ENCODE results near the gene EDC3. TPM values are rescaled to one million over a fixed set of nuclear protein-coding genes. Genes with fewer than 3 reads are reported as not detected.

Gene EDC3
- total RNA-seq, 1 donor from 2014 or later = 49.5 TPM

GRCh38 chr15:74723187-74723586 lies 27.4 kb upstream of the EDC3 start:
- Mint-ChIP-seq H3K4me1 (peaks cover 11% of the 10 kb centered on the region), H3K9me3 (no peaks in the 10 kb centered on the region), H3K27ac (no peak overlapping the region), H3K4me3 (no peak overlapping the region), H3K27me3 (peaks cover 38% of the 10 kb centered on the region), H3K36me3 (ENCODE audit: low read depth) (no peaks in the 10 kb centered on the region)
- POLR2A ChIA-PET = no interaction called here
- no peak for TF ChIP-seq CTCF (IDR thresholded peaks at IDR 0.05)
- ATAC-seq (ENCODE audit: low read depth) (no peak), DNase-seq (no peak)
- CTCF ChIA-PET = no interaction called here
- intact Hi-C loops (cut with micrococcal nuclease) = no loop called here

GRCh38 chr15:74722591-74722990 lies 26.8 kb upstream of the EDC3 start:
- TF ChIP-seq CTCF (IDR thresholded peaks at IDR 0.05) = no peak
- Mint-ChIP-seq H3K27me3 (peaks cover 32% of the 10 kb centered on the region), H3K9me3 (no peaks in the 10 kb centered on the region), H3K36me3 (ENCODE audit: low read depth) (no peaks in the 10 kb centered on the region), H3K4me3 (no peak overlapping the region), H3K27ac (no peak overlapping the region), H3K4me1 (peaks cover 11% of the 10 kb centered on the region)
- ChIA-PET CTCF (no interaction called here), POLR2A (no interaction called here)
- ATAC-seq (ENCODE audit: low read depth) = no peak
- DNase-seq = no peak
- intact Hi-C loops (cut with micrococcal nuclease) = no loop called here

- ChIA-PET POLR2A (no interaction called here), CTCF (no interaction called here)
- Mint-ChIP-seq H3K4me3 (no peak overlapping the region), H3K9me3 (no peaks in the 10 kb centered on the region), H3K4me1 (no peaks in the 10 kb centered on the region), H3K36me3 (ENCODE audit: low read depth) (no peaks in the 10 kb centered on the region), H3K27ac (no peak overlapping the region), H3K27me3 (no peaks in the 10 kb centered on the region)
- DNase-seq = no peak
- TF ChIP-seq CTCF (IDR thresholded peaks at IDR 0.05) = no peak
- no peak for ATAC-seq (ENCODE audit: low read depth)
- intact Hi-C loops (cut with micrococcal nuclease) = no loop called here
Measured at GRCh38 chr15:74716651-74717050, 20.8 kb upstream of the EDC3 start.

- ATAC-seq (ENCODE audit: low read depth) = no peak
- H3K27me3 Mint-ChIP-seq = peaks cover 16% of the 10 kb centered on the region
- POLR2A ChIA-PET = no interaction called here
Measured at GRCh38 chr15:74712311-74712710, 16.5 kb upstream of the EDC3 start.

GRCh38 chr15:74710319-74711094 lies 14.7 kb upstream of the EDC3 start:
- ChIA-PET POLR2A (no interaction called here), CTCF (no interaction called here)
- Mint-ChIP-seq H3K4me3 (no peak overlapping the region), H3K27me3 (peaks cover 24% of the 10 kb centered on the region), H3K4me1 (no peaks in the 10 kb centered on the region), H3K36me3 (ENCODE audit: low read depth) (no peaks in the 10 kb centered on the region), H3K9me3 (no peaks in the 10 kb centered on the region), H3K27ac (no peak overlapping the region)
- TF ChIP-seq CTCF (IDR thresholded peaks at IDR 0.05) = no peak
- intact Hi-C loops (cut with micrococcal nuclease) = no loop called here
- no peak for DNase-seq
- no peak for ATAC-seq (ENCODE audit: low read depth)

More at GRCh38 chr15:74712311-74712710, 16.5 kb upstream of the EDC3 start:
- no peak for TF ChIP-seq CTCF (IDR thresholded peaks at IDR 0.05)
- no peak for DNase-seq
- intact Hi-C loops (cut with micrococcal nuclease) = no loop called here
- Mint-ChIP-seq H3K4me3 (no peak overlapping the region), H3K9me3 (no peaks in the 10 kb centered on the region), H3K4me1 (no peaks in the 10 kb centered on the region), H3K27ac (no peak overlapping the region), H3K36me3 (ENCODE audit: low read depth) (no peaks in the 10 kb centered on the region)
- CTCF ChIA-PET = no interaction called here
